IMR-90 (cell line): Measurements from ENCODE around the gene TYW5. TPM values are rescaled to one million over a fixed set of nuclear protein-coding genes. Genes with fewer than 3 reads are reported as not detected.

Source experiments
- ATAC-seq: fragments of 200-7000 bp; cut with Tn5 transposase; 2 replicates; pipeline ENCODE4 v1.9.1; 2020; ENCODE audit warnings: low read depth, mild to moderate bottlenecking, moderate library complexity
- BruUV-seq: library from RNA; stranded (reverse); fragments of 400-500 nt; replicated peaks from 2 replicates; lab custom pipeline; 2021; lab: Mats Ljungman, UMichigan
- CTCF ChIA-PET: fragments of 300-600 bp; formaldehyde crosslinking; extraction: SDS; loops from one replicate; lab custom pipeline; 2021; ENCODE audit warnings: antibody characterized with exemption; lab: Yijun Ruan, JAX
- POLR2A ChIA-PET: fragments of 300-600 bp; sonication (Branson Sonifier 250); formaldehyde crosslinking; loops from one replicate; lab custom pipeline; 2022; ENCODE audit warnings: antibody characterized with exemption; ENCODE audit not compliant: unreplicated experiment; lab: Charles Lee
- DNase-seq: peaks from one replicate; pipeline ENCODE4 v3.0.0; 2013
- H2AFZ ChIP-seq: replicated peaks from 2 replicates; pipeline ENCODE3; 2013; ENCODE audit warnings: low read length, mild to moderate bottlenecking; ENCODE audit not compliant: poor library complexity
- H2AK5ac ChIP-seq: 2 replicates; pipeline ENCODE4 v1.6.1; 2013; ENCODE audit warnings: low read depth, low read length, inconsistent platforms
- H2AK9ac ChIP-seq: replicated peaks from 2 replicates; pipeline ENCODE3; 2013; ENCODE audit warnings: mild to moderate bottlenecking, low read depth, low read length, moderate library complexity; ENCODE audit not compliant: poor library complexity
- H2BK120ac ChIP-seq: 2 replicates; pipeline ENCODE4 v1.6.1; 2013; ENCODE audit warnings: low read depth, low read length, inconsistent platforms
- H2BK15ac ChIP-seq: 3 replicates; pipeline ENCODE4 v1.6.1; 2013; ENCODE audit warnings: low read depth, low read length, inconsistent platforms
- H2BK20ac ChIP-seq: 2 replicates; pipeline ENCODE4 v1.6.1; 2013; ENCODE audit warnings: low read depth, mild to moderate bottlenecking, inconsistent platforms, low read length, moderate library complexity
- H2BK5ac ChIP-seq: 2 replicates; pipeline ENCODE4 v1.6.1; 2013; ENCODE audit warnings: mild to moderate bottlenecking, low read depth, low read length, inconsistent platforms; ENCODE audit not compliant: poor library complexity, severe bottlenecking
- H3K14ac ChIP-seq: replicated peaks from 2 replicates; pipeline ENCODE4 v1.6.1; 2013; ENCODE audit warnings: low read depth, low read length, inconsistent platforms
- H3K18ac ChIP-seq: 2 replicates; pipeline ENCODE4 v1.6.1; 2013; ENCODE audit warnings: low read depth, low read length, control low read depth
- H3K23ac ChIP-seq: 2 replicates; pipeline ENCODE4 v1.6.1; 2013; ENCODE audit warnings: low read depth, low read length, inconsistent platforms
- H3K27ac ChIP-seq: 2 replicates; pipeline ENCODE4 v1.5.1; 2013; ENCODE audit warnings: mild to moderate bottlenecking, control low read depth, low read length; ENCODE audit not compliant: insufficient read depth
- H3K27me3 ChIP-seq: 2 replicates; pipeline ENCODE4 v1.6.1; 2013; ENCODE audit warnings: low read length; ENCODE audit not compliant: control insufficient read depth, insufficient read depth
- H3K36me3 ChIP-seq: 2 replicates; pipeline ENCODE4 v1.6.1; 2013; ENCODE audit warnings: low read length, mixed read lengths; ENCODE audit not compliant: control insufficient read depth, insufficient read depth
- H3K4ac ChIP-seq: 2 replicates; pipeline ENCODE4 v1.6.1; 2013; ENCODE audit warnings: low read depth, low read length, inconsistent platforms
- H3K4me1 ChIP-seq: 2 replicates; pipeline ENCODE4 v1.6.1; 2013; ENCODE audit warnings: low read length, mixed read lengths; ENCODE audit not compliant: control insufficient read depth, insufficient read depth
- H3K4me2 ChIP-seq: 2 replicates; pipeline ENCODE4 v1.6.1; 2013; ENCODE audit warnings: low read depth, mild to moderate bottlenecking, control low read depth, low read length, moderate library complexity
- H3K4me3 ChIP-seq: 2 replicates; pipeline ENCODE4 v1.5.1; 2013; ENCODE audit warnings: low read depth, mild to moderate bottlenecking, control low read depth, low read length, moderate library complexity; ENCODE audit not compliant: insufficient read depth
- H3K56ac ChIP-seq: 2 replicates; pipeline ENCODE4 v1.6.1; 2013; ENCODE audit warnings: low read length, inconsistent platforms; ENCODE audit not compliant: insufficient read depth; ENCODE audit errors: extremely low read depth
- H3K79me1 ChIP-seq, 2 experiments: 2 replicates each; pipeline ENCODE4 v1.6.1; 2013; ENCODE audit warnings: low read length in 2 of 2, inconsistent platforms in 1 of 2, low read depth in 1 of 2
- H3K9ac ChIP-seq: 2 replicates; pipeline ENCODE4 v1.6.1; 2013; ENCODE audit warnings: low read depth, low read length, control low read depth
- H3K9me1 ChIP-seq: 2 replicates; pipeline ENCODE4 v1.6.1; 2013; ENCODE audit warnings: low read length, inconsistent platforms; ENCODE audit not compliant: insufficient read depth
- H3K9me3 ChIP-seq: 2 replicates; pipeline ENCODE4 v1.6.1; 2013; ENCODE audit warnings: low read length; ENCODE audit not compliant: control insufficient read depth, insufficient read depth
- H4K20me1 ChIP-seq: 2 replicates; pipeline ENCODE4 v1.6.1; 2013; ENCODE audit warnings: low read length, inconsistent platforms; ENCODE audit not compliant: insufficient read depth
- H4K5ac ChIP-seq: 2 replicates; pipeline ENCODE4 v1.6.1; 2013; ENCODE audit warnings: mild to moderate bottlenecking, low read depth, low read length, control low read depth
- H4K8ac ChIP-seq, 2 experiments: 2 replicates each; pipeline ENCODE4 v1.6.1; 2013; ENCODE audit warnings: low read depth in 2 of 2, low read length in 2 of 2, control low read depth in 1 of 2, inconsistent platforms in 1 of 2
- H4K91ac ChIP-seq: 2 replicates; pipeline ENCODE4 v1.6.1; 2013; ENCODE audit warnings: low read depth, low read length, inconsistent platforms; ENCODE audit not compliant: insufficient read depth
- BHLHE40 ChIP-seq: fragments of 150-350 bp; IDR thresholded peaks from 2 replicates; pipeline ENCODE4 v1.6.1; 2016; ENCODE audit warnings: mild to moderate bottlenecking, low read depth, low read length
- CEBPB ChIP-seq: IDR thresholded peaks from 2 replicates; pipeline ENCODE4 v1.6.1; 2012; ENCODE audit warnings: low read depth, low read length, improper control_type of control experiment
- CHD1 ChIP-seq: IDR thresholded peaks from 2 replicates; pipeline ENCODE4 v1.6.1; 2012; ENCODE audit warnings: low read depth, low read length, improper control_type of control experiment
- FOS ChIP-seq: fragments of 150-350 bp; IDR thresholded peaks from 2 replicates; pipeline ENCODE4 v1.6.1; 2016; ENCODE audit warnings: low read depth, low read length
- MAFK ChIP-seq: IDR thresholded peaks from 2 replicates; pipeline ENCODE4 v1.6.1; 2012; ENCODE audit warnings: low read depth, low read length, improper control_type of control experiment
- MAZ ChIP-seq: IDR thresholded peaks from 2 replicates; pipeline ENCODE4 v1.6.1; 2012; ENCODE audit warnings: low read depth, mild to moderate bottlenecking, low read length, improper control_type of control experiment, moderate library complexity, borderline replicate concordance
- MXI1 ChIP-seq: IDR thresholded peaks from 2 replicates; pipeline ENCODE4 v1.6.1; 2012; ENCODE audit warnings: low read depth, mild to moderate bottlenecking, low read length, moderate library complexity, borderline replicate concordance
- NFE2L2 ChIP-seq: fragments of 150-350 bp; IDR thresholded peaks from 2 replicates; pipeline ENCODE4 v1.6.1; 2016; ENCODE audit warnings: low read depth, mild to moderate bottlenecking, low read length
- POLR2A ChIP-seq: IDR thresholded peaks from 2 replicates; pipeline ENCODE4 v1.6.1; 2012; ENCODE audit warnings: mild to moderate bottlenecking, low read depth, low read length
- RAD21 ChIP-seq: IDR thresholded peaks from 2 replicates; pipeline ENCODE4 v1.6.1; 2012; ENCODE audit warnings: low read length, improper control_type of control experiment
- RCOR1 ChIP-seq: IDR thresholded peaks from 2 replicates; pipeline ENCODE4 v1.6.1; 2012; ENCODE audit warnings: mild to moderate bottlenecking, low read length, improper control_type of control experiment; ENCODE audit not compliant: insufficient replicate concordance
- RFX5 ChIP-seq: IDR thresholded peaks from 2 replicates; pipeline ENCODE4 v1.8.0; 2012; ENCODE audit warnings: low read depth, mild to moderate bottlenecking, low read length, moderate library complexity
- SMC3 ChIP-seq: fragments of 150-350 bp; IDR thresholded peaks from 2 replicates; pipeline ENCODE4 v1.6.1; 2016; ENCODE audit warnings: low read depth, mild to moderate bottlenecking, antibody characterized with exemption, low read length, moderate library complexity
- WGBS, 2 experiments: methylation state at CpG; one replicate each; pipeline versions ENCODE4 v1.1.5 to v1.1.7; 2013; ENCODE audit warnings: missing lambda C conversion rate in 2 of 2; ENCODE audit not compliant: insufficient read length in 1 of 2; ENCODE audit errors: extremely low coverage in 2 of 2; 5-methylcytosine and 5-hydroxymethylcytosine counted together
- dilution Hi-C: fragments of 300-500 bp; cut with HindIII; formaldehyde crosslinking; loops from one replicate; pipeline ENCODE4 v1.14.3; 2018; ENCODE audit warnings: low sequenced_read_pairs; ENCODE audit not compliant: unreplicated experiment
- in situ Hi-C: fragments of 300-500 bp; cut with MboI; formaldehyde crosslinking; loops from 3 replicates; pipeline ENCODE4 v1.14.3; 2019; ENCODE audit warnings: low sequenced_read_pairs, inconsistent platforms, mixed read lengths
- intact Hi-C: fragments of 100-400 bp; cut with micrococcal nuclease; formaldehyde crosslinking; loops from 2 replicates; pipeline ENCODE4 v1.10.0; 2022
- polyA plus RNA-seq, 3 experiments: library from polyadenylated mRNA; depleted of rRNA; stranded (reverse); fragments of >200 nt; gene quantifications; 2 replicates each; pipeline ENCODE4 v1.2.3, GENCODE V29; 2012; ENCODE audit warnings: low replicate concordance in 1 of 3
- total RNA-seq: library from RNA; depleted of rRNA; stranded (reverse); fragments of >200 nt; gene quantifications from 2 replicates; pipeline ENCODE4 v1.2.3, GENCODE V29; 2012
- TF ChIP-seq, protein P1 (sequence below): fragments of 150-350 bp; IDR thresholded peaks from 2 replicates; pipeline ENCODE4 v1.6.1; 2017; ENCODE audit warnings: mild to moderate bottlenecking, antibody characterized with exemption, low read length, low read depth
- TF ChIP-seq, protein P2 (sequence below): conservative IDR thresholded peaks from 2 replicates; pipeline ENCODE4 v1.5.1; 2012; ENCODE audit warnings: mild to moderate bottlenecking, low read depth, low read length, improper control_type of control experiment
- TF ChIP-seq, protein P3 (sequence below): fragments of 150-350 bp; IDR thresholded peaks from 2 replicates; pipeline ENCODE4 v1.6.1; 2016; ENCODE audit warnings: low read depth, mild to moderate bottlenecking, low read length, moderate library complexity, borderline replicate concordance

The TYW5 gene
- total and polyA plus RNA-seq, 2 of the 4 experiments (the other 2 are of a cell fraction): 3.8 to 4.0 TPM

DNA sequence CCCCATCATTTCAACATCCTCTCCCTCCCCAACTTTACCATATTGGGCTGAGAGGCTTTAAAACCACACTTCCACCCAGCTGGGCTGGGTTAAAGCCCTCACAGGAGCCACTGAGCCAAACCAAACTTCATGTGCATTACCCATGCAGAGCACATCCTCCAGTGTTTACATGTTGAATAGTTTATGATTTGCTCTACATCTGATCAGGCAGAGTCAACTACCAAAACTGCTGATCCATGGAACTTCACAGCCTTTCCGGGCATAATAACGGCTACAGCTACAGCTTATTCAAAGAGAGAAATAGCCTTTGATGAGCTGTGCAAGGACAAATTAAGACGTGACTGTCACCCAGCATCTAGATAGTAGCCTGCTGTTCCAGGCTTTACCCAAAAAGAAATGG lies 39.1 kb upstream of the TYW5 start:
- H3K14ac ChIP-seq: no peak overlapping the region
- dilution Hi-C loops (no loop called here), in situ Hi-C loops (no loop called here), intact Hi-C loops (no loop called here)
- H3K27ac ChIP-seq: no peak overlapping the region
- WGBS, 2 experiments: no CpG with 5 or more reads among the region's 3 CpGs
- no peak overlapping the region for H2BK120ac ChIP-seq
- no peak overlapping the region for H2BK5ac ChIP-seq
- H3K18ac ChIP-seq: no peak overlapping the region
- no peak overlapping the region; the same call in 1 of the 2 replicates for H4K5ac ChIP-seq
- no peak overlapping the region for H3K4me3 ChIP-seq
- no peak overlapping the region for H2AFZ ChIP-seq
- no peak overlapping the region for H3K56ac ChIP-seq
- DNase-seq: peak; percentile 56
- H3K9ac ChIP-seq: no peak overlapping the region
- H3K79me1 ChIP-seq: no peaks in the 10 kb centered on the region
- no peaks in the 10 kb centered on the region for H3K27me3 ChIP-seq
- H3K4ac ChIP-seq: no peak overlapping the region
- H2AK9ac ChIP-seq: no peak overlapping the region
- H3K9me3 ChIP-seq: no peaks in the 10 kb centered on the region
- no peaks in the 10 kb centered on the region for H4K20me1 ChIP-seq
- ChIA-PET POLR2A (no interaction called here), CTCF (interaction anchor here (1.2 kb wide), 1 partner anchor 16 kb away, joined by 3 read pairs; no protein-coding TSS in a partner anchor)
- peaks cover 2% of the 10 kb centered on the region; the same call in 1 of the 2 replicates for H3K4me1 ChIP-seq
- H3K9me1 ChIP-seq: no peaks in the 10 kb centered on the region
- no peaks in the 10 kb centered on the region for H3K36me3 ChIP-seq
- no peak overlapping the region for H4K91ac ChIP-seq
- no peak overlapping the region for H2AK5ac ChIP-seq
- TF ChIP-seq CEBPB (no peak), SMC3 (no peak), MXI1 (no peak), RFX5 (no peak), NFE2L2 (no peak), RCOR1 (no peak), MAFK (no peak), POLR2A (no peak), CHD1 (no peak), RAD21 (no peak), FOS (no peak), MAZ (no peak), BHLHE40 (no peak)
- TF ChIP-seq, protein P1, sequence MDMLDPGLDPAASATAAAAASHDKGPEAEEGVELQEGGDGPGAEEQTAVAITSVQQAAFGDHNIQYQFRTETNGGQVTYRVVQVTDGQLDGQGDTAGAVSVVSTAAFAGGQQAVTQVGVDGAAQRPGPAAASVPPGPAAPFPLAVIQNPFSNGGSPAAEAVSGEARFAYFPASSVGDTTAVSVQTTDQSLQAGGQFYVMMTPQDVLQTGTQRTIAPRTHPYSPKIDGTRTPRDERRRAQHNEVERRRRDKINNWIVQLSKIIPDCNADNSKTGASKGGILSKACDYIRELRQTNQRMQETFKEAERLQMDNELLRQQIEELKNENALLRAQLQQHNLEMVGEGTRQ: no peak
- TF ChIP-seq, protein P2, sequence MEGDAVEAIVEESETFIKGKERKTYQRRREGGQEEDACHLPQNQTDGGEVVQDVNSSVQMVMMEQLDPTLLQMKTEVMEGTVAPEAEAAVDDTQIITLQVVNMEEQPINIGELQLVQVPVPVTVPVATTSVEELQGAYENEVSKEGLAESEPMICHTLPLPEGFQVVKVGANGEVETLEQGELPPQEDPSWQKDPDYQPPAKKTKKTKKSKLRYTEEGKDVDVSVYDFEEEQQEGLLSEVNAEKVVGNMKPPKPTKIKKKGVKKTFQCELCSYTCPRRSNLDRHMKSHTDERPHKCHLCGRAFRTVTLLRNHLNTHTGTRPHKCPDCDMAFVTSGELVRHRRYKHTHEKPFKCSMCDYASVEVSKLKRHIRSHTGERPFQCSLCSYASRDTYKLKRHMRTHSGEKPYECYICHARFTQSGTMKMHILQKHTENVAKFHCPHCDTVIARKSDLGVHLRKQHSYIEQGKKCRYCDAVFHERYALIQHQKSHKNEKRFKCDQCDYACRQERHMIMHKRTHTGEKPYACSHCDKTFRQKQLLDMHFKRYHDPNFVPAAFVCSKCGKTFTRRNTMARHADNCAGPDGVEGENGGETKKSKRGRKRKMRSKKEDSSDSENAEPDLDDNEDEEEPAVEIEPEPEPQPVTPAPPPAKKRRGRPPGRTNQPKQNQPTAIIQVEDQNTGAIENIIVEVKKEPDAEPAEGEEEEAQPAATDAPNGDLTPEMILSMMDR: no peak
- TF ChIP-seq, protein P3, sequence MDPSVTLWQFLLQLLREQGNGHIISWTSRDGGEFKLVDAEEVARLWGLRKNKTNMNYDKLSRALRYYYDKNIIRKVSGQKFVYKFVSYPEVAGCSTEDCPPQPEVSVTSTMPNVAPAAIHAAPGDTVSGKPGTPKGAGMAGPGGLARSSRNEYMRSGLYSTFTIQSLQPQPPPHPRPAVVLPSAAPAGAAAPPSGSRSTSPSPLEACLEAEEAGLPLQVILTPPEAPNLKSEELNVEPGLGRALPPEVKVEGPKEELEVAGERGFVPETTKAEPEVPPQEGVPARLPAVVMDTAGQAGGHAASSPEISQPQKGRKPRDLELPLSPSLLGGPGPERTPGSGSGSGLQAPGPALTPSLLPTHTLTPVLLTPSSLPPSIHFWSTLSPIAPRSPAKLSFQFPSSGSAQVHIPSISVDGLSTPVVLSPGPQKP: no peak
- no peak overlapping the region for H3K23ac ChIP-seq
- no peak overlapping the region for H4K8ac ChIP-seq
- H2BK20ac ChIP-seq: no peak overlapping the region
- no TSS peak for BruUV-seq
- peak; percentile 95 for ATAC-seq
- H2BK15ac ChIP-seq: no peak overlapping the region
- no peak overlapping the region for H3K4me2 ChIP-seq
